ENCODE data around the gene RABGGTA. TPM values are rescaled to one million over a fixed set of nuclear protein-coding genes. Genes with fewer than 3 reads are reported as not detected.

RABGGTA gene
- total RNA-seq: 10 to 100 TPM; 11.5 to 28.3 (median 15.2) TPM
- long read RNA-seq, partial matches to known transcripts: 0 of 2 reads
- long read RNA-seq, other reads (novel, unspliced or antisense): 0 of 2 reads

DNA sequence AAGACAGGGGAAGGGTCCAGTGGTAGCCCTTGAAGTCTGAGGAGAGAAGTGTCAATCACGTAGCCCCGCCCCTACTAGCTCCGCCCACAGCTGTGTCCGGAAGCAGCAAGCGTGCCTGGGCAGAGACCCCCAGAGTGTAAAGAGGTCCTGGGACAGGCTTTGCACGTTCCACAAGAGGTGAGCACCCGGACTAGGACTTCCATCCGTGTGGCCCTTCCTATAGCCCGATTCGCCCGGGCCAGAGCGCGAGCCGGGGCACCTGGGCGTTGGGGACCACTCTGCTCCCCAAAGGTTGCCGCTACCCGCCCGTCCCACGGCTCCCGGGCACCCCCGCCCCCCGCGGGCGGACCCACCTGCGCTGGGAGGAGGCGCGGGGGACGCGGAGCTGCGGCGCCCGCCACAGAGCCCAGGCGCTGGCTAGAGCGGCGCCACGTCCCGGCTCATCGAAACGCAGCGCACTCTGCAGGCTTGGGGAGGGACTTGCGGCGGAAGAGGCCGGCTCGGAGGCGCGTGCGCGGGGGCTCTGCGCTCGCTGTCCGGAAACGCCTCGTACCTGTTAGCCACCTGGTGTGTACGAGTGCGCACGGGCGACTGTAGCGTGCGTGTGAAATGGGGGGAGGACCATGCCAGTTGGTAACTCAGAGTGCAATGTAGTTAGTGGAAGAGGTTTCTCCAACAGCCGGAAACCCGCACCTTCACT, at the start of gene RABGGTA:
RABGGTA (minus strand) TSS at position 464 of the 700 bp plus-strand sequence. CDS start 482 bp downstream, outside the sequence.
- WGBS (ENCODE audit: insufficient coverage, low coverage, low lambda C conversion rate, missing lambda C conversion rate): no CpG with 5 or more reads among the region's 61 CpGs
- H3K27me3 ChIP-seq: no peaks in the 10 kb centered on the region
- H3K4me1 ChIP-seq: peaks cover 0 to 13% (median 1%) of the 10 kb centered on the region in 4 donors
- DNase-seq (peak; percentile 89 to 91 (median 91)), ATAC-seq (peak; percentile 97)
- no peaks in the 10 kb centered on the region for H3K9me3 ChIP-seq
- intact Hi-C loops (cut with DNase I): no loop called here
- H3K4me3 ChIP-seq: peak within 1 kb of the TSS; percentile 81 to 87 (median 86)
- H3K27ac ChIP-seq: peak within 1 kb of the TSS; percentile 89 to 97 (median 89)
- TF ChIP-seq POLR2A (IDR thresholded peaks at IDR 0.05): peak; percentile 86
- TF ChIP-seq, protein P1, sequence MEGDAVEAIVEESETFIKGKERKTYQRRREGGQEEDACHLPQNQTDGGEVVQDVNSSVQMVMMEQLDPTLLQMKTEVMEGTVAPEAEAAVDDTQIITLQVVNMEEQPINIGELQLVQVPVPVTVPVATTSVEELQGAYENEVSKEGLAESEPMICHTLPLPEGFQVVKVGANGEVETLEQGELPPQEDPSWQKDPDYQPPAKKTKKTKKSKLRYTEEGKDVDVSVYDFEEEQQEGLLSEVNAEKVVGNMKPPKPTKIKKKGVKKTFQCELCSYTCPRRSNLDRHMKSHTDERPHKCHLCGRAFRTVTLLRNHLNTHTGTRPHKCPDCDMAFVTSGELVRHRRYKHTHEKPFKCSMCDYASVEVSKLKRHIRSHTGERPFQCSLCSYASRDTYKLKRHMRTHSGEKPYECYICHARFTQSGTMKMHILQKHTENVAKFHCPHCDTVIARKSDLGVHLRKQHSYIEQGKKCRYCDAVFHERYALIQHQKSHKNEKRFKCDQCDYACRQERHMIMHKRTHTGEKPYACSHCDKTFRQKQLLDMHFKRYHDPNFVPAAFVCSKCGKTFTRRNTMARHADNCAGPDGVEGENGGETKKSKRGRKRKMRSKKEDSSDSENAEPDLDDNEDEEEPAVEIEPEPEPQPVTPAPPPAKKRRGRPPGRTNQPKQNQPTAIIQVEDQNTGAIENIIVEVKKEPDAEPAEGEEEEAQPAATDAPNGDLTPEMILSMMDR (IDR thresholded peaks at IDR 0.05): peak; percentile 72 to 87 (median 74)
- H3K36me3 ChIP-seq: peaks cover 0 to 22% (median 5%) of the 10 kb centered on the region in 4 donors

DNA sequence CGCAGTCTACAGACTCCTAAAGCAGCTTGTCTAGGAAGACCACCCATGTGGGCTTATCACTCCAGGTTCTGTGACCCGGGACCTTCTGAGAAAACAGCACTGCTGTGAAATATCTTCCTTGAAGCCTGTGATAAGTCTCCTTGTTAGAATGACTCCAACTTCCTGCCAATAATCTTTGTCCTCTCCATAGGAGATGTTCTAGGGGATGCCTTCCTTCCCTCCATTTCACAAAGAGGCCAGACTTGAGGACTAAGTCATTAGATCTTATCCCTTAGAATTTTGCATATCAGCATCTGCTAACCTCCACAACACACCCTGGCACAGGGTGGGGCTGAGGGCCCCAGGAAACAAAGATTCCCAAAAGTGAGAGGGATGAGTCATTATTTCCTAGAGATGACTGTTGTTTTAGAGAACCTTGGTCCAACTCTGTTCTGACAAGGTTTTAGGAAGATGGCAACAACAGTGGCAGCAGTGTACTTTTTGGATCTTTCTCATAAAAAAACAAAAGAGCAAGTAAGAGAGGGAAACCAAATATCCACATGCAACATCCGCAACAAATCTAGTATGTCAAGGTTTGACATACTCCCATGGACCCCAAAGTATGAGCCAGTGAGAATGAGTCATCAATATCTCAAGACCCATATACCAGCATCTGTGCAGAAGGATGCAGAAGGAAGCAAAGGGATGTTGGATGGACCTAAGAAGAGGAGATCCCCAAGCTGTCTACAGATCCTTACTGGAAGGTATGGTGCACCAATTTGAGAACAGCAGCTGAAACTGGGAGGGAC, 45.9 kb upstream of the RABGGTA start:
- DNase-seq (no peak), ATAC-seq (peak in 1 of 4 donors; percentile 3)
- H3K27ac ChIP-seq: no peak overlapping the region
- intact Hi-C loops (cut with DNase I): no loop called here
- no peaks in the 10 kb centered on the region for H3K27me3 ChIP-seq
- H3K9me3 ChIP-seq: no peaks in the 10 kb centered on the region
- 100% methylated on average over 2 of the region's 3 CpGs for WGBS (ENCODE audit: insufficient coverage, low coverage, low lambda C conversion rate, missing lambda C conversion rate)
- TF ChIP-seq POLR2A (IDR thresholded peaks at IDR 0.05): no peak
- TF ChIP-seq, protein P1 (IDR thresholded peaks at IDR 0.05): no peak
- H3K36me3 ChIP-seq: no peaks in the 10 kb centered on the region
- no peak overlapping the region for H3K4me3 ChIP-seq
- peaks cover 0 to 13% (median 0%) of the 10 kb centered on the region in 4 donors for H3K4me1 ChIP-seq

- Histone ChIP-seq H3K36me3 (no peaks in the 10 kb centered on the region), H3K4me1 (peaks cover 0 to 21% (median 4%) of the 10 kb centered on the region in 4 donors), H3K27ac (peak overlapping the region in 1 of 3 donors; percentile 26), H3K9me3 (no peaks in the 10 kb centered on the region), H3K27me3 (no peaks in the 10 kb centered on the region), H3K4me3 (no peak overlapping the region)
- intact Hi-C loops (cut with DNase I): no loop called here
- ATAC-seq (no peak), DNase-seq (no peak)
- WGBS (ENCODE audit: insufficient coverage, low coverage, low lambda C conversion rate, missing lambda C conversion rate): 77% methylated on average over 12 of the region's 18 CpGs
- TF ChIP-seq, protein P1 (IDR thresholded peaks at IDR 0.05): no peak
- no peak for TF ChIP-seq POLR2A (IDR thresholded peaks at IDR 0.05)
These were observed 45.2 kb upstream of the RABGGTA start for GRCh38 chr14:24316597-24316950.

DNA sequence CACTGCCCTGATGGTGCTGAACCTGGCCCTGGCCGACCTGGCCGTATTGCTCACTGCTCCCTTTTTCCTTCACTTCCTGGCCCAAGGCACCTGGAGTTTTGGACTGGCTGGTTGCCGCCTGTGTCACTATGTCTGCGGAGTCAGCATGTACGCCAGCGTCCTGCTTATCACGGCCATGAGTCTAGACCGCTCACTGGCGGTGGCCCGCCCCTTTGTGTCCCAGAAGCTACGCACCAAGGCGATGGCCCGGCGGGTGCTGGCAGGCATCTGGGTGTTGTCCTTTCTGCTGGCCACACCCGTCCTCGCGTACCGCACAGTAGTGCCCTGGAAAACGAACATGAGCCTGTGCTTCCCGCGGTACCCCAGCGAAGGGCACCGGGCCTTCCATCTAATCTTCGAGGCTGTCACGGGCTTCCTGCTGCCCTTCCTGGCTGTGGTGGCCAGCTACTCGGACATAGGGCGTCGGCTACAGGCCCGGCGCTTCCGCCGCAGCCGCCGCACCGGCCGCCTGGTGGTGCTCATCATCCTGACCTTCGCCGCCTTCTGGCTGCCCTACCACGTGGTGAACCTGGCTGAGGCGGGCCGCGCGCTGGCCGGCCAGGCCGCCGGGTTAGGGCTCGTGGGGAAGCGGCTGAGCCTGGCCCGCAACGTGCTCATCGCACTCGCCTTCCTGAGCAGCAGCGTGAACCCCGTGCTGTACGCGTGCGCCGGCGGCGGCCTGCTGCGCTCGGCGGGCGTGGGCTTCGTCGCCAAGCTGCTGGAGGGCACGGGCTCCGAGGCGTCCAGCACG, 44.6 kb upstream of the RABGGTA start:
- ATAC-seq: peak; percentile 57 to 71 (median 69)

More for the DNA sequence above, 44.6 kb upstream of the RABGGTA start:
- peaks cover 0 to 27% (median 6%) of the 10 kb centered on the region in 4 donors for H3K4me1 ChIP-seq
- intact Hi-C loops (cut with DNase I): no loop called here
- DNase-seq: peak; percentile 72 to 79 (median 74)
- TF ChIP-seq, protein P1 (IDR thresholded peaks at IDR 0.05): peak; percentile 13 to 47 (median 32)
- TF ChIP-seq POLR2A (IDR thresholded peaks at IDR 0.05): no peak
- H3K27me3 ChIP-seq: no peaks in the 10 kb centered on the region
- peak overlapping the region in 1 of 3 donors; percentile 26 for H3K27ac ChIP-seq
- no peaks in the 10 kb centered on the region for H3K36me3 ChIP-seq
- WGBS (ENCODE audit: insufficient coverage, low coverage, low lambda C conversion rate, missing lambda C conversion rate): 58% methylated on average over 7 of the region's 70 CpGs
- no peak overlapping the region for H3K4me3 ChIP-seq
- no peaks in the 10 kb centered on the region for H3K9me3 ChIP-seq

Measured in right lobe of liver (tissue), 6 donors.